NCI-H748 treated with DMSO at 0.1 percent for 48 hours (cell line): Measurements from ENCODE around the gene CAVIN3.

Source experiments
- DNase-seq: peaks from one replicate; lab custom pipeline; 2025; lab: John Stamatoyannopoulos, UW

Gene CAVIN3

GRCh38 chr11:6320411-6321155, at the start of gene CAVIN3:
Gene CAVIN3, minus strand, starts transcription at chr11:6320501. Its CDS starts 25 bp downstream, at chr11:6320476.
- DNase-seq, result no peak

- DNase-seq, result no peak
These were observed 45.4 kb upstream of the CAVIN3 start for GRCh38 chr11:6365659-6366058.

GRCh38 chr11:6362873-6363678, 42.8 kb upstream of the CAVIN3 start:
- peak; percentile 23 for DNase-seq

GRCh38 chr11:6362185-6362872, 42.0 kb upstream of the CAVIN3 start:
- no peak for DNase-seq

GRCh38 chr11:6360183-6360582, 39.9 kb upstream of the CAVIN3 start:
- no peak for DNase-seq

GRCh38 chr11:6357222-6357621, 36.9 kb upstream of the CAVIN3 start:
- DNase-seq, result no peak

- DNase-seq, result no peak
These were observed 36.3 kb upstream of the CAVIN3 start for GRCh38 chr11:6356503-6357055.

GRCh38 chr11:6354651-6355485, 34.6 kb upstream of the CAVIN3 start:
- DNase-seq, result no peak

- DNase-seq, result peak; percentile 83
These were observed 33.2 kb upstream of the CAVIN3 start for GRCh38 chr11:6353367-6353987.

GRCh38 chr11:6351782-6352382, 31.6 kb upstream of the CAVIN3 start:
- DNase-seq, result no peak

- DNase-seq, result no peak
These were observed 30.2 kb upstream of the CAVIN3 start for GRCh38 chr11:6350486-6350885.

GRCh38 chr11:6350043-6350442, 29.7 kb upstream of the CAVIN3 start:
- no peak for DNase-seq

GRCh38 chr11:6345366-6345765, 25.1 kb upstream of the CAVIN3 start:
- no peak for DNase-seq

- DNase-seq, result no peak
These were observed 16.0 kb upstream of the CAVIN3 start for GRCh38 chr11:6336293-6336692.

GRCh38 chr11:6334806-6335205, 14.5 kb upstream of the CAVIN3 start:
- no peak for DNase-seq

- DNase-seq, result no peak
These were observed 12.8 kb upstream of the CAVIN3 start for GRCh38 chr11:6333095-6333494.

GRCh38 chr11:6332066-6332465, 11.8 kb upstream of the CAVIN3 start:
- DNase-seq, result no peak

GRCh38 chr11:6328321-6328720, 8.0 kb upstream of the CAVIN3 start:
- no peak for DNase-seq

- DNase-seq, result no peak
These were observed 7.5 kb upstream of the CAVIN3 start for GRCh38 chr11:6327806-6328205.

- no peak for DNase-seq
These were observed 6.7 kb upstream of the CAVIN3 start for GRCh38 chr11:6326985-6327384.

GRCh38 chr11:6326303-6326702, 6.0 kb upstream of the CAVIN3 start:
- no peak for DNase-seq
